Measurements from ENCODE around the gene MAP3K8. TPM values are rescaled to one million over a fixed set of nuclear protein-coding genes. Genes with fewer than 3 reads are reported as not detected.

Gene MAP3K8
- total RNA-seq, 1 experiment from 2014 or later: 13.8 TPM

DNA sequence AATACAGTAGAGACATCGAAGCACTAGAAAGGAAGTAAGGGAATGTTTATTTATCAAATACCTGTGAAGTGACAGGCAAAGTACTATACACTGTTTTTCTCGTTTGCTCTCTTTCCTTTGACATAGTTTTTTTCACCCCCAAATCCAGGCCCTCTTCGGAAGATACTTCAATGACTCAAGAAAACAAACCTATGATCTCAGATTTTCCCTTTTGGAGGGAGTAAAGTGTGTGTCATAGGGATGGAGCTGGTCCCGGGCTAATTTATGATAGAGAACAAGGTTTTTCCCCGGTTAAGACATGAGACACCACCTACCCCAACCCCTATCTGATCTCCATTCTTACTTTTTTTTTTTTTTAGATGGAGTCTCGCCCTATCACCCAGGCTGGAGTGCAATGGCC lies 61.7 kb downstream of the MAP3K8 start:
- Mint-ChIP-seq H3K27ac (no peak overlapping the region), H3K36me3 (no peaks in the 10 kb centered on the region), H3K4me1 (peaks cover 6% of the 10 kb centered on the region; the same call in 1 of the 2 replicates), H3K27me3 (ENCODE audit: low read depth) (no peaks in the 10 kb centered on the region; the same call in 1 of the 2 replicates), H3K4me3 (no peak overlapping the region), H3K9me3 (no peaks in the 10 kb centered on the region)
- DNase-seq (ENCODE audit: low spot score): no peak
- POLR2A ChIA-PET: no interaction called here
- TF ChIP-seq NR2C2 (CRISPR knock-in tag; IDR thresholded peaks at IDR 0.05) (no peak), CBFB (CRISPR knock-in tag; IDR thresholded peaks at IDR 0.05; ENCODE audit: low read depth) (no peak), FOXK1 (CRISPR knock-in tag; IDR thresholded peaks at IDR 0.05) (no peak), CDX4 (CRISPR knock-in tag; IDR thresholded peaks at IDR 0.05; ENCODE audit: borderline replicate concordance) (no peak), CREB1 (CRISPR knock-in tag; IDR thresholded peaks at IDR 0.05) (no peak), GTF2I (CRISPR knock-in tag; conservative IDR thresholded peaks at IDR 0.05) (no peak), JAZF1 (CRISPR knock-in tag; IDR thresholded peaks at IDR 0.05) (no peak), KAT7 (CRISPR knock-in tag; IDR thresholded peaks at IDR 0.05; ENCODE audit: borderline replicate concordance) (no peak), ZNF232 (CRISPR knock-in tag; IDR thresholded peaks at IDR 0.05) (no peak), HMGA2 (CRISPR knock-in tag; IDR thresholded peaks at IDR 0.05) (no peak), GABPB1 (CRISPR knock-in tag; IDR thresholded peaks at IDR 0.05) (no peak), ZNF138 (CRISPR knock-in tag; conservative IDR thresholded peaks at IDR 0.05) (no peak), ZBTB21 (CRISPR knock-in tag; IDR thresholded peaks at IDR 0.05; ENCODE audit: borderline replicate concordance) (no peak), HMGXB4 (CRISPR knock-in tag; IDR thresholded peaks at IDR 0.05) (no peak), ZNF317 (CRISPR knock-in tag; IDR thresholded peaks at IDR 0.05; ENCODE audit: borderline replicate concordance, low read depth) (no peak), NR3C1 (CRISPR knock-in tag; conservative IDR thresholded peaks at IDR 0.05; ENCODE audit: low read depth) (no peak), MXD4 (CRISPR knock-in tag; IDR thresholded peaks at IDR 0.05; ENCODE audit: borderline replicate concordance) (no peak)
- TF ChIP-seq, protein P1, sequence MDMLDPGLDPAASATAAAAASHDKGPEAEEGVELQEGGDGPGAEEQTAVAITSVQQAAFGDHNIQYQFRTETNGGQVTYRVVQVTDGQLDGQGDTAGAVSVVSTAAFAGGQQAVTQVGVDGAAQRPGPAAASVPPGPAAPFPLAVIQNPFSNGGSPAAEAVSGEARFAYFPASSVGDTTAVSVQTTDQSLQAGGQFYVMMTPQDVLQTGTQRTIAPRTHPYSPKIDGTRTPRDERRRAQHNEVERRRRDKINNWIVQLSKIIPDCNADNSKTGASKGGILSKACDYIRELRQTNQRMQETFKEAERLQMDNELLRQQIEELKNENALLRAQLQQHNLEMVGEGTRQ (CRISPR knock-in tag; IDR thresholded peaks at IDR 0.05): no peak
- no peak for ATAC-seq
- CTCF ChIA-PET: no interaction called here

DNA sequence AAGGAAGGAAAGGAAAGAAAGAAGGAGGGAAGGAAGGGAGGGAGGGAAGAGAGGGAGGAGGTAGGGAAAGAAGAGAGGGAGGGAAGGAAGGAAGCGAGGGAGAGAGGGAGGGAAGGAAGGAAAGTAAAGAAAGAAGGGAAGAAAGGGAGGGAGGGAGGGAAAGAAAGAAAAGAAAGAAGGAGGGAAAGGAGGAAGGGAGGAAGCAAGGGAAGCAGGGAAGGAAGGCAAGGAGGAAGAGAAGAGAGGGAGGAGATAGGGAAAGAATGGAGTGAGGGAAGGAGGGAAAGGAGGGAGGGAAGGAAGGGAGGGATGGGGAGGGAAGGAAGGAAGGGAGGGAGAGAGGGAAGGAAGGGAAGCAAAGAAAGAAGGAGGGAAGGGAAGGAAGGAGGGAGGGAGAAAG lies 65.8 kb downstream of the MAP3K8 start:
- H3K27me3 Mint-ChIP-seq (ENCODE audit: low read depth): no peaks in the 10 kb centered on the region
- ATAC-seq: no peak
- ChIA-PET POLR2A (no interaction called here), CTCF (no interaction called here)
- H3K27ac Mint-ChIP-seq: no peak overlapping the region
- no peaks in the 10 kb centered on the region for H3K36me3 Mint-ChIP-seq
- peaks cover 18% of the 10 kb centered on the region for H3K4me1 Mint-ChIP-seq
- no peak for DNase-seq (ENCODE audit: low spot score)
- peaks cover 3% of the 10 kb centered on the region; the same call in 1 of the 2 replicates for H3K9me3 Mint-ChIP-seq
- no peak overlapping the region for H3K4me3 Mint-ChIP-seq
- TF ChIP-seq SOX15 (CRISPR knock-in tag; IDR thresholded peaks at IDR 0.05) (no peak), PREB (CRISPR knock-in tag; IDR thresholded peaks at IDR 0.05; ENCODE audit: borderline replicate concordance) (no peak), SP1 (CRISPR knock-in tag; conservative IDR thresholded peaks at IDR 0.05) (no peak), PRRX2 (CRISPR knock-in tag; IDR thresholded peaks at IDR 0.05) (no peak), ZNF317 (CRISPR knock-in tag; IDR thresholded peaks at IDR 0.05; ENCODE audit: borderline replicate concordance, low read depth) (no peak), ZSCAN18 (CRISPR knock-in tag; IDR thresholded peaks at IDR 0.05) (no peak), OVOL2 (CRISPR knock-in tag; IDR thresholded peaks at IDR 0.05; ENCODE audit: borderline replicate concordance) (no peak), ZNF121 (CRISPR knock-in tag; IDR thresholded peaks at IDR 0.05) (no peak), ZNF263 (CRISPR knock-in tag; IDR thresholded peaks at IDR 0.05; ENCODE audit: low read depth) (no peak), NFYB (CRISPR knock-in tag; conservative IDR thresholded peaks at IDR 0.05; ENCODE audit: low read depth) (no peak), RELA (CRISPR knock-in tag; IDR thresholded peaks at IDR 0.05; ENCODE audit: borderline replicate concordance) (no peak)
- TF ChIP-seq, protein P2, sequence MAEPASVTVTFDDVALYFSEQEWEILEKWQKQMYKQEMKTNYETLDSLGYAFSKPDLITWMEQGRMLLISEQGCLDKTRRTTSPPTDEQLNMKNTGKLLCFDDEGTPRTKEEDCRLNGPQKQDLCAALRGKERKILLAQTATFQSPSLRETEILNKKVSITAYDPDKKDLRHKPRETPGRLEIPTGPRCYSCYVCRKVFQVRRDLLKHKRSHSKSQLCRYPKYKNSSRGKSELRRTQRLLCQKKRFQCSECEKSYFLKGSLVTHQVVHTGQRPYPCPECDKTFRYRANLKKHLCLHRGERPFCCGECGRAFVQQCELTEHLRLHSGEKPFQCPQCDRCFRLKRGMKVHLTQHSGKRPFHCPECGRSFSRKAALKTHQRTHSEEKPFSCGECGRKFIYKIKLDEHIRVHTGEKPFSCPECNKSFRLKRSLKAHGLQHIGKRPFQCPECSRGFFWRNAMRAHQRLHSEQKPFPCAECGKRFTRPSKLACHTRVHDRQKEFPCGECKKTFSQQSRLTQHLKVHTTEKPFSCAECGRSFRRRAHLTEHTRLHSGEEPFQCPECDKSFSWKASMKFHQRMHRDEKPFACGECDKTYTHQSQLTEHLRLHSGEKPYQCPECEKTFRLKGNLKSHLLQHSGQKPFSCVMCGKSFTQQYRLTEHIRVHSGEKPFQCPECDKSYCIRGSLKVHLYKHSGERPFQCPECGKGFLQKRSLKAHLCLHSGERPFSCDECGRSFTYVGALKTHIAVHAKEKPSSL (CRISPR knock-in tag; conservative IDR thresholded peaks at IDR 0.05): no peak
- TF ChIP-seq, protein P3, sequence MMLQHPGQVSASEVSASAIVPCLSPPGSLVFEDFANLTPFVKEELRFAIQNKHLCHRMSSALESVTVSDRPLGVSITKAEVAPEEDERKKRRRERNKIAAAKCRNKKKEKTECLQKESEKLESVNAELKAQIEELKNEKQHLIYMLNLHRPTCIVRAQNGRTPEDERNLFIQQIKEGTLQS (CRISPR knock-in tag; conservative IDR thresholded peaks at IDR 0.05): no peak
